NCI-H524 treated with DMSO at 0.1 percent for 48 hours (cell line): Measurements from ENCODE around the gene OCIAD1.
"Not testable (repeated sequence)": the region's sequence is repeated elsewhere in the genome, so short reads cannot be mapped to it uniquely, and the experiment has no call there.

Source experiments
- DNase-seq: peaks from one replicate; lab custom pipeline; 2025; lab: John Stamatoyannopoulos, UW

The OCIAD1 gene, protein sequence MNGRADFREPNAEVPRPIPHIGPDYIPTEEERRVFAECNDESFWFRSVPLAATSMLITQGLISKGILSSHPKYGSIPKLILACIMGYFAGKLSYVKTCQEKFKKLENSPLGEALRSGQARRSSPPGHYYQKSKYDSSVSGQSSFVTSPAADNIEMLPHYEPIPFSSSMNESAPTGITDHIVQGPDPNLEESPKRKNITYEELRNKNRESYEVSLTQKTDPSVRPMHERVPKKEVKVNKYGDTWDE

DNA sequence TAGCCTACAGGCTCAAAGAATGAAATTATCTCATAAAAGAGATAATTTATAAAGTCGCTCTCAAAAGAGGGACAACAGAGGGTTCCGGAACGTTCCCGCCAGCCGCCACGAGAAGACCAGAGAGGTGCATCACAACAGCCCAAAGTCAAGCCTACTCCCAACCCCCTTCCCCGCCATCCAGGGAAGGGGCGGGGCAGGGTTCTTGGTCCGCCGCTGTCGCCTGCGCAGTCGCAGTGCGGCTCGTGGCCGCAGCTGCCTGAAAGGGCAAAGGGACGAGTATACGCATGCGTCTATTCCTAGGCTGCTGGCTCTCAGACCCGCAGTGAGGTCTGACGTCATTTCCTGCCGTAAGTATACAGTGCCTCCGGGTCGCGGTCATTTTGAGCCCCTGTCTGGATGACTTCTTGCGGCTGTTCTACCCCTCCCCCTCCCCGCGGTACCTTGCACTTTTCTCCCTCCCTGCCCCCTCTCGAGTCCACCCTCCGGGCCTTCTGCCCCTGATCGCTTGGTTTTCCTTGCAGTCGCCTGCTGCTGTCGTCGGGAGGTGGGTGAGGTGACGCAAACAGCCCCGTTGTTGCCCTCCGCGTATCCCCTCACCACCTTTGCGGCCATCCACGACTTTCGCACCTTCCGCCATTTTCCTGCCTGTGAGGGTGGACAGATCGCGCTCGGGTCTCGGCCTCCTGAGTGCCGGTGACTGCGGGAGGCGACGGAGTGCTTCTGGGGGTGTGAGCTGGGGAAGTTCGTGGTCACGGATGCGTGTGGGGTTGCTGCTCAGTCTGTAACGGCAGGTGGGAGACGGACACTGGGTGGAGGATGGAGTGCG, at the start of gene OCIAD1:
Gene OCIAD1 (plus strand): TSS at position 383 of the 826 bp plus-strand sequence. CDS start 1,537 bp downstream, outside the sequence.
- peak; percentile 92 for DNase-seq

DNA sequence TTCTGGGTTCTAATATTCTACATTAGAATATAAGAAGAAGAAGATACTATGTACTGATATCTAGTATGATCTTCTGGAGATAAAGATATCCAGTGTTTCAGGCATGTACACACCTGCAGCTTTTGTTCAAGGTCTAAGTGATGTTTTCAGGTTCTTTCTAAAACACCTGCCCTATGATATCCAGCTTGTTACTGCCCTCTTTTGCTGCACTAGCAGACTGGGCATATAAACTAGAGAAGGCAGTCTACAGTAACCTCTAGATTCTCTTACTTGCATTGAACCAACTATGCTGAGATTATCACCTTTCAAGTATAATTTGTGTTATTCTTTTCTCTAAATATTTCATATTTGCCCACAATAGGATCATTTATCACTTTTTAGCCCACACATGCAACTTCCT, 48.9 kb upstream of the OCIAD1 start:
- DNase-seq, result no peak

DNA sequence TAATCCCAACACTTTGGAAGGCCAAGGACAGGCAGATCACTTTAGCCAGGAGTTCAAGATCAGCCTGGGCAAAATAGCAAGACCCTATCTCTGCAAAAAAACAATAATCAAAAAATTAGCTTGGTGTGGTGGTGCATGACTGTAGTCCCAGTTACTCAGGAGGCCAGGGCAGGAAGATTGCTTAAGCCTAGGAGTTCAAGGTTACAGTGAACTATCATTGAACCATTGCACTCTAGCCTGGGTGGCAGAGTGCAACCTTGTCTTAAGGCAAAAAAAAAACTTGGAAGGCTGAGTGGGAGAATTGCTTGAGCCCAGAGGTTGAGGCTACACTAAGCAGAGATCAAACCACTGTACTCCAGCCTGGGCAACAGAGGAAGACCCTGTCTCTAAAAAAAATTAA, 45.6 kb upstream of the OCIAD1 start:
- DNase-seq, result no peak

DNA sequence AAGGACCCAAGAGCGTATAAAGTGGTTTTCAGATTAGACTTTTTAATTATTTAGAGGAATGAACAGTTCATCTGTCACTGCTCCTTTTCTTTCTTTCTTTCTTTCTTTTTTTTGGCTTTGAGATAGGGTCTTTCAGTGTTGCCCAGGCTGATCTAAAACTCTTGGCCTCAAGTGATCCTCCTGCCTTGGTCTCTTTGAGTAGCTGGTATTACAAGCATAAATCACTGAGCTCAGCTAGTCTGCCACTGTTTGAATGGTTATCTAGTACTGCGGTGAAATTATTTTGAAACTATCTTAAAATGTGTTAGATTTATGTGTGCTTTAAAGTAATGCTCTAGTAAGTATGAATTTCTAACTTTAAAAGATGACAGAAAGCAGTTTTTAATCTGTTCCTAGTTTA, 44.3 kb upstream of the OCIAD1 start:
- DNase-seq, result no peak

DNA sequence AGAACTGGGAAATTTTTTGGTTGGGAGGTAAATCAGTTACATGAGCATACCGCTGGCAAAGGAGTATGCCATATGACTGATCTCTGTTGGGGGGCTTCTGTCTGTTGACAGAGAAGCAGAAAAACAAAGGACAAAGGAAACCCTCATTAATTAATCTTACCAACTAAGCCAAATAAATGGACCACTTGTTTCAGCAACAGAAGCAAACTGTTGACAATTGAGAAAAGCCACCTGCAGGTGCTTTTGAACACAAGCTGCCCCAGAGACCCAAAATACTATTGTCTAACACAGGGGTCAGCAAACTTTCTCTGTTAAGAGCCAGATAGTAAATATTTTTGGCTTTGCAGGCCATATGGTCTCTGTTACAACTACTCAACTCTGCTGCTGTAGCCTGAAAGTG, 43.8 kb upstream of the OCIAD1 start:
- DNase-seq, result no peak

DNA sequence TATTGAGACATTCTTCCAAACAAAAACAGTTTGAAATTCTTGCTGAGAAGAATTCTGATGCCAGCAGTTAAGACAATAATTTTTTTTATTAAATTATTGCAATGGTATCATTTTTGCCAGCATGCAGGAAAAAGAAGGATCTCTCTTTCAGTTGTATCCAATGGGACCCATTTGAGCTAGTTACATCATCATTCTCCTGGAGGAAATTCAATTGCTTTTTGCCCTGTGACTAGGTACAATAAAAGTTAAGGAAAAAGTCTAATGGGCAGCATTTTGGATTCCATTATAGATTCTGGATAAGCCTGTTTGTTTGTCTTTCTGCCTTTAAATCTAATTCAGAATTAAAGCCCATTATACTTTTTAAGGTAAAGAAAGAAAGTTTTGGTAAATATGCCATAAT, 40.3 kb upstream of the OCIAD1 start:
- DNase-seq, result no peak

DNA sequence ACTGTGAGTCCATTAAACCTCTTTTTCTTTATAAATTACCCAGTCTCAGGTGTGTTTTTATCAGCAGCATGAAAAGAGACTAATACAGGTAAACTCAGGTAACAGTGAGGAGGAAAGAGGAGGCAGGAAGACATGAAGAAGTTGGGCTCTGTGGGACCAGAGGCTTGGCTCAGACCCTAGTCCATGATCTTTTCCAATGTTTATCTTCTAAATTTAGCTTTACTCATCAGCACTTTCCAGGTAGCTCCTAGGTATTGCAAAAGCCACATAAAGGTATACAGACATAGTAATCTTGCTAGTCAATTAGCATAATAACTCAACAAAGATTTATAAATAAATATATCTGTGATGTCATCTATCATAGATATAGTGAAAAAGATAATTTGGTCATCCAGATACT, 39.6 kb upstream of the OCIAD1 start:
- DNase-seq, result no peak

DNA sequence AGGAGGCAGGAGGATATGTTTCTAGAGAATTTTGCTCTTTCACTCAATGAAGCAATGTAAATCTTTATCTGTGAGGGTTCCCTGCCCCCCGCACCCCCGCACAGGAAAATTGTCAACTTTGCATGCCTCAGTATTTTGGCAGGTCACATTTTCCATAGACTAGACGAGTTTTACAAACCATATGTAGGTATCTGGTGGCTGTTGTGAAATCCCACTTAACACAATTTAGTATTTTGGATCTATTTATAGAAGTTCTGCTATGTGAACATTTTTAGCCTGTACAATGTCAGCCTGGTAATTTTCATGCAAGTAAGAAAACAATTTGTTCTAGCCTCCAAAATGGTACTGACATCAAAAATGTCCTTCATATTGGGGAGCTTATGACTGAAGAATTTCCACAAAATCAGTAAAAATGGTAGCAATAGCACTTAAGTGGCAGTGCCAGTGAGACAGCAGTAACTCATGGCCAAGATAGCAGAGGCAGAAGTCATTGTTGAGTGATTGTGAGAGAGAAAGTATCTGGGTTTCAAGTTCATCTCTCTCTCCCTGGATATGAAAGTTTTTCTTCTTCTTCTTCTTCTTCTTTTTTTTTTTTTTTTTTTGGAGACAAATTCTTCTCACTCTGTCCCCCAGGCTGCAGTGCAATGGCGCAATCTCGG, 38.4 kb upstream of the OCIAD1 start:
- no peak for DNase-seq

DNA sequence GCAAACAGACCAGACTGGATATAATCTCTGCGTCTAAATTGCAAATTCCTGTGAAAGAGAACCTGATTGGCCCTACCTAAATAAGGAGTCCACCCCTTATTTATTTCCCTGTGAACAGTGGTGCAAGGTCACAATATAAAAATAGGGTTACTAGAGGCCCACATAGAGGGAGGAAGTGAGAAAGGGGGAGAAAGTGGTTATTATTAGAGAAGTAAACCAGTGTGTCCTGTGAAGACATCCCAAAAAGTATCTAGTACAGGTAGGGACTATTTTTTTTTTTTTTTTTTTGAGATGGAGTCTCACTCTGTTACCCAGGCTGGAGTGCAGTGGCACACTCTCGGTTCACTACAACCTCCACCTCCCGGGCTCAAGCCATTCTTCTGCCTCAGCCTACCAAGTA, 35.8 kb upstream of the OCIAD1 start:
- no peak for DNase-seq

DNA sequence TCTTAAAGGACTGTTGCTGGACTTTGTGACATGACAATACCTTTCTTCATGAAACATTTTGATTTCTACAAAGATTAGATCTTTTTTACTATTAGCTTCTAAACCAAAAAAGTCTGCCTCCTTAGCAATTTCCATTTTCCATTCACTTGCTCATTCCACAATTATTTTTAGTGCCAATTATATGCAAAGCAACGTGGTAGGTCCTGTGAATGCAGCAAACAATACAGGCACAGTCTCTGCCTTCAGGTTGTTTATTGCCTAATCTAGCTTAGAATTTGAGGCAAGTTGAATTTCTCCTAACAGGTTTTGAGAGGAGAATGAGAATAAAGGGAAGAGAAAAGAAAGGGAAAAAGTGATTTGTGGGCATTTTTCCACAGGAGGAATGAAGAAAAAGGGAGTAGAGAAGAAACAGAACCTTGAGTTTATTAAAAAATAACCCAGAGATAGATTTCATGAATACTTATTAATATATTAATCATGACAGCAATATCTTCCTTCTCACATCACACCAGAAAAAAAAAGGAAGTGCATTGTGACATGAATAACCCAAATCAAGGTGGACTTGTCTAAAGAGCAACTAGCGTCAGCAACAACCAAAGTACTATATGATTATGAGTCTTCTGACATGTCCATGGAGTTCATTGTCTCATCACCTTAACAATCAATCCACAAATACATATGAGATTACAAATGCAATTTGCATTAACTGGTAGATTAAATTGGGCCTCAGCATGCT, 34.5 kb upstream of the OCIAD1 start:
- no peak for DNase-seq

DNA sequence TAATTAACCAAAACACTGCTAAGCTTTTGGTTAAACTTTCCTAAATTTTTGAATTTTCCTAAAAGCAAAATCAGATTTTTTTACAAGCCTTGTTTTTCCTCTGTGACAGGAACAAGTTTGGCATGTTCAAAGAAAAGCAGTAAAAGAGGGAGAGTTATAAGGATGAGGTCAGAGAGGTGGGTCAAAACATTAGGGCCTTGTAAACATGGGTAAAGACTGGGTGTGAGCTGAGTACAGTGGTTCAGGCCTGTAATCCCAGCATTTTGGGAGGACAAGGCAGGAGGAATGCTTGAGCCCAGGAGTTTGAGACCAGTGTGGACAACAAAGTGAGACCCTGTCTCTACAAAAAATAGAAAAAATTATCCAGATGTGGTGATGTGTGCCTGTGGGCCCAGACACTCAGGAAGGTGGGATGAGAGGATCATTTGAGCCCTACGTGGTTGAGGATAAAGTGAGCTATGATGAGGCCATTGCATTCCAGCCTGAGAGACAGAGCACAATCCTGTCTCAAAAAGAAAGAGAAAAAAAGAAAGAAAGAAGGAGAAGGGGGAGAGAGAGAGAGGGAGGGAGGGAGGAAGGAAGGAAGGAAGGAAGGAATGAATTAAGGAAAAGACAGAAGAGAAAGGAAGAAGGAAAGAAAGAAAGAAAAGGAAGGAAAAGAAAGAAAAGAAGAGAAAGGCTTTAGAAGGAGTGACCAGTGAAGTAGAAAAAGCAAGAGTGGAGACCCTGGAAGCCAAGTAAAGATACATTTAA, 33.8 kb upstream of the OCIAD1 start:
- no peak for DNase-seq

DNA sequence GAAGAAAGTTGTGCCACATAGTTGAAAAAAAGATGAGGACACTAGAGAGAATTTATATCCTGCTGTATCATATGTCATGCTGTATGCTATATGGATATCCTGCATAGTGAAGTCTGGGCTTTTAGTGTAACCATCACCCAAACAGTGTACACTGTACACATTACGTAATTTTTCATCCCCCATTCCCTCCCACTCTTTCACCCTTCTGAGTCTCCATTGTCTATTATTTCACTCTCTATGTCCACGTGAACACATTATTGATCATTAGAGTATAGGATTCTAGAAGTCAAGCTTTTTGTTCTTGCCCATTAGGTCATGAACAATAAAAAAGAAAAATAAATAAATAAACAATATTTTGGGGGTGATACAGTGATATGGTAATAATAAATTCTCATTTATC, 32.8 kb upstream of the OCIAD1 start:
- DNase-seq, result no peak

DNA sequence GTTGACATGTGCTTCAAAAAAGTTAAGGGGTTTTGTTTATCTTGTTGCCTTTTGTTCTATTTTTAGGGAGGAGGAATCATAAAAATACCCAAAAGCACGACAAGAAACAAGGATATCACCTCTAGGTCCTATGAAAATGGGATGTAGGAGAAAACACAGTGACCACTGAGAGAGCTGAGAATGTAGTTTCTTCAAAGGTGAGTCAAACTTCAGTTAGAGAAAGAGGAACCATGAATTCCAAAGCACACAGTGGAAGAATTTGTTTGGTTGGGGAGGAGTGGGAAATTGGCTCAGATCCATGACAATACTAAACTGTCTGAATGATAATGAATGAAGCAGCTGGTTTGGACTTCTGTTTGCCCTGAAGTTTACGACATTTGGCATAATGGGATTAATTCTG, 31.7 kb upstream of the OCIAD1 start:
- peak; percentile 41 for DNase-seq

DNA sequence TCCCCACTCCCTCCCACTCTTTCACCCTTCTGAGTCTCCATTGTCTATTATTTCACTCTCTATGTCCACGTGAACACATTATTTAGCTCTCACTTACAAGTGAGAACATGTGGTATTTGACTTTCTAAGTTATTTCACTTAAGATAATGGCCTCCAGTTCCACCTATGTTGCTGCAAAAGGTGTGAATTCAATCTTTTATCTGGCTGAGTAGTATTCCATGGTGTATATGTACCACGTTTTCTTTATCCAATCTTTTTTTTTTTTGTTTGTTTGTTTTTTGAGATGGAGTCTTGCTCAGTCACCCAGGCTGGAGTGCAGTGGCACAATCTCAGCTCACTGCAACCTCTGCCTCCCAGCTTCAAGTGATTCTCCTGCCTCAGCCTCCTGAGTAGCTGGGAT, 30.7 kb upstream of the OCIAD1 start:
- not testable (repeated sequence) for DNase-seq

DNA sequence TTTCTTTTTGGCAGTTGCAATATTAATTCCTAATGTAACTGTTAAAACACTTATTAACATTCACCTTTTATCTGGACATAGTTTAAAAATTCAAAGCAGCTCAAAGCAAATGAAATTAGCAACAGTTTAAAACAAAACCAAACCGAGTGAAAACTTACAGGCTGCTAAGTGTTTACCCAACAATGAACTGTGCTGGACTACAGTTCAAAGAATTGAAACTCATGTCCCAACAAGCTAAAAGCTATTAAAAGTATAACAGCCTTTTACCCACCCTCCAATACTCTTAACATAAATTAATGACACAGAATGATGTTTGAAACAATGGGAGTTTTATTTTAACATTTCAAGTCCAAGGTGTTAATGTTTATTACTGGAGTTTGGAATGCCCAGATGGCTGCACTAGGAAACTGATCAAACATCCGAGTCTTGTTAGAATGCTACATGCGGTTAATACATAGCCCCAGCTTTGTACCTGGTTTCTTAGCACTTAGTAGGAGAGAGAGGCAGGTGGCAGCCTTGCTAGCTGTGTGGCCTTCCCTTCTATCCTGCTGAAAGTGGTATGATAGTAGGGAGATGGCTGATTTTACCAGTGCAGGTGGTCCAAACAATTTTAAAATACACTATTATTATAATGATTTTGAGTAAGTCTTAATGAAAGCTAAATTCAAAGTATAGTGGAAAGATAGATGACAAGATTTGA, 29.7 kb upstream of the OCIAD1 start:
- no peak for DNase-seq

DNA sequence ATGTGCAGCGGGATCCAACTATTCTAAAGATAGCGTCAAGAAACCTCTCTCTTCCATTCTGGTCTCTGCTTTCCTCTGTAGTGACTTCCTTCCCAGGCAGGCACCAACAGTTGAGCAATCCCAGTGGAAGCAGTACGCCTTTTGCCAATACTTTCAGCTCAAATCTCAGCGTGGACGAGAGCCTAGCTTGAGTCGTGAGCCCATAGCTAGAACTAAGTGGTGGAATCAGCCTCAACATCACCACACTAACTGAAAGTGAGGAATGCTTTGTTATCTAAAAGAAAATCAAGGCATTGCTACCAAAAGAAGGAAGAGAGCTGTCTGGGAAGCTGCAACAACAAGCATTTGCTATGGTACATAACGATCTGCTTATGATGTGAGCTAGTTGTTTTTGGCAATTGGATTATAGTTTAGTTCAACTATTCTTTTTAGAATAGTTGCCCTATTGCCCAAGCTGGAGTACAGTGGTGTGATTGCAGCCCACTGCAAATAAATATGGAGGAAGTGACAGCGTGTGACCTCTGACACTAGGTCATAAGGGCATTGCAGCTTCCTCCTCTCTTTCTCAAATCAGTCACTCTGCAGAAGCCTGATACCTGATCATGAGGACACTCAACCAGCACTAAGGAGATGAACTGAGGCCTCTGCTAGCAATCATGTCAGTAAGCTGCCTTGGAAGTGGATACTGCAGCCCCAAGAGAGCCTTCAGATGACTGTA, 26.1 kb upstream of the OCIAD1 start:
- DNase-seq, result no peak

DNA sequence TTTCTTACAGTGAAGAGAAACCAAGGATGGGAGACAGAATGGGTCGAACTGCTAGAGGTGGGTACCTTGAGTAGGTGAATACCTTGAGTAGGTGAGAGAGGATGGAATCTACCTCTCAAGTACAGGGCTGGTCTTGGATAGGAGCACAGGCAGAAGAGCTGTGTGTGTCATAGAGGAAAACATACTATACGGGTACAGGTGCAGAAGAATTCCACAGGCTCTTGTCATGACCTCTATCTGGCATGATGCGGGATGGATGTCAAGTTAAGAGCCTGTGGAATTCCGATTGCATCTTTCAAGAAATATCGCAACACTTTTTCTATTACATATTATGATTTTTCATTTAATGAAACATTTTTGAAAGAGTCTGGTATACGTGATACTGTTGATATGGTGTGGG, 18.0 kb upstream of the OCIAD1 start:
- no peak for DNase-seq

DNA sequence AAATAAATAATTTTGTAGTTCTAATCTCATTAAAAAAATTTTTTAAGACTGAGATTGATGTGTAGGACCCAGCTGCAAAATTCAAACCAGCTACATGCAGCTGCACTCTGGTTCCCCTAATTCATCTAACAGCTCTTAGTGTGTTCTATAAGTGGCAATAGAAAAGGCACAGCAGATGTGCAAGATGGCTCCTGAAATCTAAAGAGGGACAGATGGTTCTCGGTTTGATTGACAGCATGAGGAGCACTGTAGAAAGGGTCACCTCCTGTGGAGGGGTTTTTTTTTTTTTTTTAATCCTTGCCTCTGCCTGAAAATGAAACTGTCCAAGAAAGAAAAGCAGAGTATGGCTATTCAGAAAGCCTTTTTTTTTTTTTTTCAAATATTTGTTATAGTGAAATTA, 16.9 kb upstream of the OCIAD1 start:
- peak; percentile 98 for DNase-seq

DNA sequence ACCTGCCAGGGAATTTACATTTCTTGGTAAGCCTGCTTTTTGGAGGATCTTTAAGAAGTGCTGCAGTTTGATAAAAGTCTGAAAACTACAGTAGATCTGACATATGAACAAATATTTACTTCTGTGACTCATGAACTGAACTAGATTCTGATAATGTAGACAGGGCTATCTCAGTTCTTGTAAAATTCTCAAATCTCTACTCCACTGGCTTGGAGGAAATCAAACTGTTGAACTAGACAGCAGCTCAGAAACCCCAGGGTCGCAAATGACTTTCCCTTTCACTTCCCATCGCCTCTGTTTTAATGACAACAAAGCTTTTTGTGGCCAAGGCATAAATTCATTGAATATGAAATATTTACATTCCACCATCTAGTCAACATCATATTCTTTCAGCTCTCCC, 15.4 kb upstream of the OCIAD1 start:
- no peak for DNase-seq

DNA sequence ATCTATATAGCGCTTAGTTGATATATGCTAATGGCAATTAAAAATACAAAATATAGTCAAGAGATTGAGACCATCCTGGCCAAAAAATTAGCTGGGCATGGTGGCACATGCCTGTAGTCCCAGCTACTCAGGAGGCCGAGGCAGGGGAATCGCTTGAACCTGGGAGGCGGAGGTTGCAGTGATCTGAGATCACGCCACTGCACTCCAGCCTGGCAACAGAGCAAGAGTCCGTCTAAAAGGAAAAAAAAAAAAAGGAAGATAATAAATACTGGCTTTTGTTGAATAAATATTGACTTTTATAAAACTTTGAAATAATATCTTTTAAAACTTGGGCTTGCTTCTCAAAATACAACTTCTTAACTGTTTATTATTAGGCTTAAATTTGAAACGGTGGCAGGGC, 14.6 kb upstream of the OCIAD1 start:
- not testable (repeated sequence) for DNase-seq
